Measurements from ENCODE around the gene CABP1. TPM values are rescaled to one million over a fixed set of nuclear protein-coding genes. Genes with fewer than 3 reads are reported as not detected.
A peak's percentile ranks its signal among the peaks of the same experiment; 100 is the strongest.

CABP1 gene
- total and polyA plus RNA-seq, 4 donors: 0.05 to 0.12 (median 0.08) TPM; not detected in 1

GRCh38 chr12:120702637-120703036, 62.2 kb downstream of the CABP1 start:
- Histone ChIP-seq H3K9ac (ENCODE audit: low read depth in 1 of 2, low read length in 2 of 2) (no peak overlapping the region), H3K4me3 (ENCODE audit: low read depth in 1 of 3, low read length in 3 of 3) (no peak overlapping the region), H3K27me3 (ENCODE audit: control insufficient read depth in 4 of 4, insufficient read depth in 4 of 4, low read length in 3 of 4) (no peaks in the 10 kb centered on the region), H3K4me1 (ENCODE audit: control insufficient read depth in 4 of 4, insufficient read depth in 4 of 4, low read length in 3 of 4) (peaks cover 0 to 4% (median 0%) of the 10 kb centered on the region in 4 donors), H3K36me3 (ENCODE audit: control insufficient read depth in 4 of 4, insufficient read depth in 3 of 4, low read depth in 1 of 4, low read length in 3 of 4) (peaks cover 5 to 36% (median 27%) of the 10 kb centered on the region in 4 donors), H3K27ac (ENCODE audit: low read depth in 1 of 2, low read length in 2 of 2) (no peak overlapping the region), H3K9me3 (ENCODE audit: control insufficient read depth in 4 of 4, low read length in 3 of 4) (no peaks in the 10 kb centered on the region)
- DNase-seq (ENCODE audit: low spot score): no peak
- 94% methylated on average over 1 of the region's 1 CpG for WGBS
- no peak for TF ChIP-seq RXRA (IDR thresholded peaks at IDR 0.05)
- no peak for TF ChIP-seq NR2F2 (IDR thresholded peaks at IDR 0.05)
- TF ChIP-seq HNF4G (IDR thresholded peaks at IDR 0.05): no peak
- no peak for TF ChIP-seq HNF4A (conservative IDR thresholded peaks at IDR 0.05)
- no peak for TF ChIP-seq EGR1 (IDR thresholded peaks at IDR 0.05; ENCODE audit: low read depth in 2 of 2)
- no peak for TF ChIP-seq CTCF (IDR thresholded peaks at IDR 0.05; ENCODE audit: low read depth, low read length, missing input control)
- TF ChIP-seq FOXA1 (IDR thresholded peaks at IDR 0.05): no peak
- TF ChIP-seq, protein P1, sequence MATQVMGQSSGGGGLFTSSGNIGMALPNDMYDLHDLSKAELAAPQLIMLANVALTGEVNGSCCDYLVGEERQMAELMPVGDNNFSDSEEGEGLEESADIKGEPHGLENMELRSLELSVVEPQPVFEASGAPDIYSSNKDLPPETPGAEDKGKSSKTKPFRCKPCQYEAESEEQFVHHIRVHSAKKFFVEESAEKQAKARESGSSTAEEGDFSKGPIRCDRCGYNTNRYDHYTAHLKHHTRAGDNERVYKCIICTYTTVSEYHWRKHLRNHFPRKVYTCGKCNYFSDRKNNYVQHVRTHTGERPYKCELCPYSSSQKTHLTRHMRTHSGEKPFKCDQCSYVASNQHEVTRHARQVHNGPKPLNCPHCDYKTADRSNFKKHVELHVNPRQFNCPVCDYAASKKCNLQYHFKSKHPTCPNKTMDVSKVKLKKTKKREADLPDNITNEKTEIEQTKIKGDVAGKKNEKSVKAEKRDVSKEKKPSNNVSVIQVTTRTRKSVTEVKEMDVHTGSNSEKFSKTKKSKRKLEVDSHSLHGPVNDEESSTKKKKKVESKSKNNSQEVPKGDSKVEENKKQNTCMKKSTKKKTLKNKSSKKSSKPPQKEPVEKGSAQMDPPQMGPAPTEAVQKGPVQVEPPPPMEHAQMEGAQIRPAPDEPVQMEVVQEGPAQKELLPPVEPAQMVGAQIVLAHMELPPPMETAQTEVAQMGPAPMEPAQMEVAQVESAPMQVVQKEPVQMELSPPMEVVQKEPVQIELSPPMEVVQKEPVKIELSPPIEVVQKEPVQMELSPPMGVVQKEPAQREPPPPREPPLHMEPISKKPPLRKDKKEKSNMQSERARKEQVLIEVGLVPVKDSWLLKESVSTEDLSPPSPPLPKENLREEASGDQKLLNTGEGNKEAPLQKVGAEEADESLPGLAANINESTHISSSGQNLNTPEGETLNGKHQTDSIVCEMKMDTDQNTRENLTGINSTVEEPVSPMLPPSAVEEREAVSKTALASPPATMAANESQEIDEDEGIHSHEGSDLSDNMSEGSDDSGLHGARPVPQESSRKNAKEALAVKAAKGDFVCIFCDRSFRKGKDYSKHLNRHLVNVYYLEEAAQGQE (IDR thresholded peaks at IDR 0.05): peak; percentile 57

GRCh38 chr12:120703311-120703942, 63.0 kb downstream of the CABP1 start:
- no peak for TF ChIP-seq RAD21 (IDR thresholded peaks at IDR 0.05)
- TF ChIP-seq FOXA1 (IDR thresholded peaks at IDR 0.05): no peak
- no peak for TF ChIP-seq SP1 (IDR thresholded peaks at IDR 0.05)
- no peak for TF ChIP-seq RXRA (IDR thresholded peaks at IDR 0.05)
- Histone ChIP-seq H3K36me3 (ENCODE audit: control insufficient read depth in 4 of 4, insufficient read depth in 3 of 4, low read depth in 1 of 4, low read length in 3 of 4) (peaks cover 2 to 33% (median 20%) of the 10 kb centered on the region in 4 donors), H3K4me3 (ENCODE audit: low read depth in 1 of 3, low read length in 3 of 3) (no peak overlapping the region), H3K27me3 (ENCODE audit: control insufficient read depth in 4 of 4, insufficient read depth in 4 of 4, low read length in 3 of 4) (no peaks in the 10 kb centered on the region), H3K9me3 (ENCODE audit: control insufficient read depth in 4 of 4, low read length in 3 of 4) (no peaks in the 10 kb centered on the region), H3K4me1 (ENCODE audit: control insufficient read depth in 4 of 4, insufficient read depth in 4 of 4, low read length in 3 of 4) (peaks cover 0 to 4% (median 0%) of the 10 kb centered on the region in 4 donors), H3K9ac (ENCODE audit: low read depth in 1 of 2, low read length in 2 of 2) (no peak overlapping the region), H3K27ac (ENCODE audit: low read depth in 1 of 2, low read length in 2 of 2) (no peak overlapping the region)
- no peak for DNase-seq (ENCODE audit: low spot score)
- 92% methylated on average over 11 of the region's 11 CpGs for WGBS

DNA sequence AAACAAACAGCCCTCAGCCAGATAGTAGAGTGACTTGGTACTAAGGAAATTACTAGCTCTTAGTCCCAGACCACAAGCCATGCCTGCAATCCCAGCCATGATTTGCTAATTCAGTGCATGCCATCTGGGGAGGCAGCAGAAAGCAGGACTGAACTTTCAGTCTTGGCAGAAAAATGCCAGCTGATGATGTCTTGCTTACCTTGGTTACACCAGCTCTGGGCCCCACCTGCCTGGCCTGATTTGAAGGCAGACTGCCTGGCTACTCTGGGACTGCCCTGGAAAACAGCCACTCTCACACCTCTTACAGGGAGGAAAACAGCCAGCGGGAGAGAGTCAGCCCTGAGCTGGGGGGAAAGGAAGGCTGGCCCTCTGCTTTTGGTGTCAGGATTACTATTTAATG, 65.2 kb downstream of the CABP1 start:
- DNase-seq (ENCODE audit: low spot score): no peak
- H3K9me3 ChIP-seq (ENCODE audit: control insufficient read depth in 4 of 4, low read length in 3 of 4): no peaks in the 10 kb centered on the region
- TF ChIP-seq MAX (IDR thresholded peaks at IDR 0.05) (no peak), YY1 (IDR thresholded peaks at IDR 0.05) (peak; percentile 12), FOXA1 (IDR thresholded peaks at IDR 0.05) (no peak), JUND (IDR thresholded peaks at IDR 0.05) (no peak), GABPA (IDR thresholded peaks at IDR 0.05 in 1 of 2, conservative IDR thresholded peaks at IDR 0.05 in 1 of 2) (no peak), FOXA2 (IDR thresholded peaks at IDR 0.05) (no peak), RXRA (IDR thresholded peaks at IDR 0.05) (peak in 1 of 2 donors; percentile 30), CTCF (IDR thresholded peaks at IDR 0.05; ENCODE audit: low read depth, low read length, missing input control) (no peak), TAF1 (conservative IDR thresholded peaks at IDR 0.05) (no peak)
- TF ChIP-seq, protein P1 (IDR thresholded peaks at IDR 0.05): no peak

More for the DNA sequence above, 65.2 kb downstream of the CABP1 start:
- H3K27me3 ChIP-seq (ENCODE audit: control insufficient read depth in 4 of 4, insufficient read depth in 4 of 4, low read length in 3 of 4): no peaks in the 10 kb centered on the region
- H3K4me1 ChIP-seq (ENCODE audit: control insufficient read depth in 4 of 4, insufficient read depth in 4 of 4, low read length in 3 of 4): peaks cover 2 to 9% (median 5%) of the 10 kb centered on the region in 4 donors
- H3K4me3 ChIP-seq (ENCODE audit: low read depth in 1 of 3, low read length in 3 of 3): no peak overlapping the region
- no peak overlapping the region for H3K27ac ChIP-seq (ENCODE audit: low read depth in 1 of 2, low read length in 2 of 2)
- WGBS: 45% methylated on average over 1 of the region's 1 CpG
- H3K9ac ChIP-seq (ENCODE audit: low read depth in 1 of 2, low read length in 2 of 2): no peak overlapping the region
- peaks cover 0 to 15% (median 6%) of the 10 kb centered on the region in 4 donors for H3K36me3 ChIP-seq (ENCODE audit: control insufficient read depth in 4 of 4, insufficient read depth in 3 of 4, low read depth in 1 of 4, low read length in 3 of 4)
